GM18870 (cell line): Measurements from ENCODE around the gene AQP12B.
"Not testable (repeated sequence)": the region's sequence is repeated elsewhere in the genome, so short reads cannot be mapped to it uniquely, and the experiment has no call there.

Experiments used
- ATAC-seq: cut with Tn5 transposase; IDR thresholded peaks from one replicate; pipeline ENCODE4 v1.9.1; 2021; ENCODE audit warnings: moderate library complexity; ENCODE audit not compliant: unreplicated experiment

Gene AQP12B

GRCh38 chr2:240685771-240686371 is 3.2 kb upstream of the AQP12B start:
- no peak for ATAC-seq

GRCh38 chr2:240683980-240684728 is 1.5 kb upstream of the AQP12B start:
- ATAC-seq: not testable (repeated sequence)

- not testable (repeated sequence) for ATAC-seq
Observed at GRCh38 chr2:240683329-240683979, 769 bp upstream of the AQP12B start.

- not testable (repeated sequence) for ATAC-seq
Observed at GRCh38 chr2:240680185-240680584, 2.5 kb downstream of the AQP12B start.

- ATAC-seq: not testable (repeated sequence)
Observed at GRCh38 chr2:240678909-240679308, 3.8 kb downstream of the AQP12B start.

- ATAC-seq: not testable (repeated sequence)
Observed at GRCh38 chr2:240678043-240678442, 4.6 kb downstream of the AQP12B start.

GRCh38 chr2:240675345-240675744 is 7.3 kb downstream of the AQP12B start:
- ATAC-seq: not testable (repeated sequence)

GRCh38 chr2:240674461-240675184 is 8.1 kb downstream of the AQP12B start:
- not testable (repeated sequence) for ATAC-seq

- no peak for ATAC-seq
Observed at GRCh38 chr2:240672701-240673190, 9.9 kb downstream of the AQP12B start.

- ATAC-seq: no peak
Observed at GRCh38 chr2:240672076-240672700, 10.5 kb downstream of the AQP12B start.

GRCh38 chr2:240670950-240671349 is 11.7 kb downstream of the AQP12B start:
- no peak for ATAC-seq

- ATAC-seq: no peak
Observed at GRCh38 chr2:240670402-240670801, 12.3 kb downstream of the AQP12B start.

- no peak for ATAC-seq
Observed at GRCh38 chr2:240664622-240665021, 18.1 kb downstream of the AQP12B start.

GRCh38 chr2:240663546-240664190 is 19.0 kb downstream of the AQP12B start:
- no peak for ATAC-seq

GRCh38 chr2:240662681-240663080 is 20.0 kb downstream of the AQP12B start:
- ATAC-seq: no peak

- ATAC-seq: not testable (repeated sequence)
Observed at GRCh38 chr2:240659883-240660282, 22.8 kb downstream of the AQP12B start.

- no peak for ATAC-seq
Observed at GRCh38 chr2:240655931-240656886, 26.5 kb downstream of the AQP12B start.

- ATAC-seq: no peak
Observed at GRCh38 chr2:240651185-240651584, 31.5 kb downstream of the AQP12B start.
